ENCODE measurements around the gene CACNB4. TPM values are rescaled to one million over a fixed set of nuclear protein-coding genes. Genes with fewer than 3 reads are reported as not detected.

The CACNB4 gene
- total and polyA plus RNA-seq, 9 of the 15 experiments (the other 6 are each of a cell fraction or from before 2014, with no cell fraction given) = 0.01 to 0.20 (median 0.04) TPM; not detected in 1

DNA sequence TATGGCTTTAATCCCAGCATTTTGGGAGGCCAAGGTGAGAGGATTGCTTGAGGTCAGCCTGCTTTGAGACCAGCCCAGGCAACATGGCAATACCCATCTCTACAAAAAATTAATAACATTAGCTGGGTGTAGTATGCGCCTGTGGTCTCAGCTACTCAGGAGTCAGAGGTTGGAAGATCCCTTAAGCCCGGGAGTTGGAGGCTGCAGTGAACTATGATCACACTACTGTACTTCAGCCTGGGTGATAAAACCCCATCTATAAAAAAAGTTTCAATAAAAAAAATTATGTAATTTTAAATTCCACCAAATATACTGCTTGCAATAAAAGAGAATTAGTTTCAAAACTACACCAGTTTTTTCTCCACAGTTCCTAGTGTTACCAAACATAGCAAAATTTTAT, 23.3 kb upstream of the CACNB4 start:
- Histone ChIP-seq H3K9me1 (ENCODE audit: control insufficient read depth, insufficient read depth, low read length) (no peaks in the 10 kb centered on the region), H3K79me2 (ENCODE audit: control insufficient read depth, insufficient read depth, low read length) (no peaks in the 10 kb centered on the region), H3K9ac (ENCODE audit: insufficient read depth in 1 of 2, low read depth in 2 of 2, low read length in 2 of 2) (no peak overlapping the region), H3K4me1 (replicated peaks in 1 of 2; ENCODE audit: control insufficient read depth in 2 of 2, insufficient read depth in 2 of 2, low read length in 2 of 2) (no peaks in the 10 kb centered on the region), H3K27me3 (ENCODE audit: control insufficient read depth in 2 of 2, insufficient read depth in 2 of 2, low read length in 2 of 2) (no peaks in the 10 kb centered on the region), H3K36me3 (ENCODE audit: control insufficient read depth, insufficient read depth, low read length) (no peaks in the 10 kb centered on the region; the same call in 2 of the 3 replicates), H3K27ac (ENCODE audit: extremely low read depth, low read depth, low read length) (no peak overlapping the region), H2AFZ (ENCODE audit: low read depth, low read length) (no peak overlapping the region), H4K20me1 (replicated peaks; ENCODE audit: control insufficient read depth, insufficient read depth, low read length) (no peaks in the 10 kb centered on the region), H3K4me2 (ENCODE audit: insufficient read depth, low read length) (no peak overlapping the region), H3K9me3 (replicated peaks; ENCODE audit: control insufficient read depth, insufficient read depth, low read depth, low read length) (no peaks in the 10 kb centered on the region), H3K4me3 (no peak overlapping the region)
- intact Hi-C loops (cut with micrococcal nuclease) (no loop called here), in situ Hi-C loops (cut with MboI) (no loop called here)
- ChIA-PET POLR2A (interaction anchor here (1.6 kb wide), 1 partner anchor 9 kb away, joined by 4 read pairs; no protein-coding TSS in a partner anchor), CTCF (ENCODE audit: low intra/inter-chr PET ratio) (no interaction called here)
- BruUV-seq (replicated peaks) = no TSS peak
- TF ChIP-seq, protein P1, sequence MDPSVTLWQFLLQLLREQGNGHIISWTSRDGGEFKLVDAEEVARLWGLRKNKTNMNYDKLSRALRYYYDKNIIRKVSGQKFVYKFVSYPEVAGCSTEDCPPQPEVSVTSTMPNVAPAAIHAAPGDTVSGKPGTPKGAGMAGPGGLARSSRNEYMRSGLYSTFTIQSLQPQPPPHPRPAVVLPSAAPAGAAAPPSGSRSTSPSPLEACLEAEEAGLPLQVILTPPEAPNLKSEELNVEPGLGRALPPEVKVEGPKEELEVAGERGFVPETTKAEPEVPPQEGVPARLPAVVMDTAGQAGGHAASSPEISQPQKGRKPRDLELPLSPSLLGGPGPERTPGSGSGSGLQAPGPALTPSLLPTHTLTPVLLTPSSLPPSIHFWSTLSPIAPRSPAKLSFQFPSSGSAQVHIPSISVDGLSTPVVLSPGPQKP (CRISPR knock-in tag; IDR thresholded peaks at IDR 0.05) = no peak
- TF ChIP-seq KAT2B (IDR thresholded peaks at IDR 0.05; ENCODE audit: low read depth, low read length) (no peak), HDAC1 (IDR thresholded peaks at IDR 0.05) (no peak), CHD1 (IDR thresholded peaks at IDR 0.05; ENCODE audit: low read length) (no peak), HDAC2 (IDR thresholded peaks at IDR 0.05) (no peak), L3MBTL2 (IDR thresholded peaks at IDR 0.05) (no peak), SMARCA5 (IDR thresholded peaks at IDR 0.05) (no peak), ZNF311 (CRISPR knock-in tag; IDR thresholded peaks at IDR 0.05) (no peak), RBM15 (IDR thresholded peaks at IDR 0.05; ENCODE audit: insufficient read depth, low read length) (no peak), TAL1 (IDR thresholded peaks at IDR 0.05) (no peak)
- TF ChIP-seq, protein P2, sequence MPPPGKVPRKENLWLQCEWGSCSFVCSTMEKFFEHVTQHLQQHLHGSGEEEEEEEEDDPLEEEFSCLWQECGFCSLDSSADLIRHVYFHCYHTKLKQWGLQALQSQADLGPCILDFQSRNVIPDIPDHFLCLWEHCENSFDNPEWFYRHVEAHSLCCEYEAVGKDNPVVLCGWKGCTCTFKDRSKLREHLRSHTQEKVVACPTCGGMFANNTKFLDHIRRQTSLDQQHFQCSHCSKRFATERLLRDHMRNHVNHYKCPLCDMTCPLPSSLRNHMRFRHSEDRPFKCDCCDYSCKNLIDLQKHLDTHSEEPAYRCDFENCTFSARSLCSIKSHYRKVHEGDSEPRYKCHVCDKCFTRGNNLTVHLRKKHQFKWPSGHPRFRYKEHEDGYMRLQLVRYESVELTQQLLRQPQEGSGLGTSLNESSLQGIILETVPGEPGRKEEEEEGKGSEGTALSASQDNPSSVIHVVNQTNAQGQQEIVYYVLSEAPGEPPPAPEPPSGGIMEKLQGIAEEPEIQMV (tag; conservative IDR thresholded peaks at IDR 0.05; ENCODE audit: low read depth) = no peak
- 80% methylated on average over 2 of the region's 2 CpGs for WGBS (ENCODE audit: insufficient coverage, low coverage, missing lambda C conversion rate)
- no peak for FAIRE-seq
- DNase-seq (ENCODE audit: extremely low read depth in 1 of 4, low spot score in 3 of 4) = no peak
- ATAC-seq = no peak

All from K562 (cell line).